Measurements from ENCODE around the gene ANKRD44.
"Not testable (repeated sequence)": the region's sequence is repeated elsewhere in the genome, so short reads cannot be mapped to it uniquely, and the experiment has no call there.

The ANKRD44 gene

DNA sequence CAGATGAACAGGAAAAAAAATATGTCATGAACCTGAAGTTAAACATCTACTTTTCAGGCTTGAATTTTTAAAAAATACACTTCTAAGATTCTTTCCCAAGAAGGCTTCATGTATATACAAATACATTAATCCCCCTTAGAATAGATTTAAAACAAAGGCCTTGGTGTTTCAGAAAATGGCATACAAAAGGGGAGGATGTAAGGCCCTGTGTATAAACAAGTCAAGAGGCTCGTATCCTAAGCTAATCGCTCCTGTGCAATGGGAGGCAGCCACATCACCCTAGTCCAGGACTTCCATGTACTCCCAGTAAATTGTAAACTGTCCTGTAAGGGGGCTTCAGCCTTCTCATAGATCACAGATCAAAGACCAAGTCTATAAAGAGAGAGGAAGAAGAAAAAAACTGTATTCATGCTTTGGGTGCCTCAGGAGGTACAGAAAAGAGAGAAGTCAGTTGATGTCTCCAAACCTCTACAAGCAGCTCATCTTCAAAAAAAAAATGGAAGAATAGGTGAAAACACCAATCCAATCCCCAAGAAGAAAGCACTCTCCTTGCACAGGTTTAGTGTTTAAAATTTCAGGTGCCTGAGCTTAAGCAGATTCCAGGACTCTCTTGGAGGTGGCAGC is 53.9 kb downstream of the ANKRD44 start:
- no peak for DNase-seq

GRCh38 chr2:197256021-197256420 is 54.6 kb downstream of the ANKRD44 start:
- no peak for DNase-seq

- DNase-seq: peak; percentile 51
These were observed 55.0 kb downstream of the ANKRD44 start for GRCh38 chr2:197255543-197255942.

GRCh38 chr2:197254776-197255530 is 55.6 kb downstream of the ANKRD44 start:
- no peak for DNase-seq

DNA sequence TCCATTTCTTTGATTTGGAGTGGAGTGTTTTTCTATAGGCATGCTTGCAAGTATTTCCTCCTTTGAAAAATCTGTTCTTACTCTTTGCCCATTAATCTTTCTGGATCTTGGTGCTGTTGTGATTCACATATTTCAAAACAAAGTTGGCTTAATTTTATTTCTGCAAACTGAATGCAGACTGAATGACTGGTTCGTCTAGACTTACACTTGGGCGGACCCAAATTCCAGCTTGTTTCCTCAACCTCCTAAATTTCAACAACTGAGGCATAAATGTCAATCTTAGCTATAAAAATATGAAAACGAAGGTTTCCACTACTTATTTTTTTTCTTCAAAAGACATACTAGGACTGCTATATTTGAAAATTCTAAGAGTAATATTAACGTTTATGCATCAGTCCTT is 59.0 kb downstream of the ANKRD44 start:
- no peak for DNase-seq

DNA sequence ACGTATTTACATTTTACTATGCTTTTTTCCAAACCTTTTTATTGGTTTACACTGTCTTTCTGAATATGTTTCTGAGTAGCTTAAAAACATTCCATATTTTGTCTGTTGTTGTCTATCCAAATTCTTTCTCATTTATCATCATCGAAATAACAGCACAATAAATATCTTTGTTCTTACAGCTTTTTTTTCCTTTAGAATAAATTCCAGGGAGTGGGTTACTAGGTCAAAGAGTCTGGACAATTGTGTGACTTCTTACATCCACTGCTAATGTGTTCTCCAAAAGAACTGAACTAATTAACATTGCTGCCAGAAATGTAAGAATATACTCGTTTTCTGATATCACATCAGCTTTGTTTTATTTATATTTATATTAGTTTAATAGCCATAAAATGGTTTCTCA is 59.4 kb downstream of the ANKRD44 start:
- DNase-seq: no peak

GRCh38 chr2:197250084-197250397 is 60.5 kb downstream of the ANKRD44 start:
- no peak for DNase-seq

DNA sequence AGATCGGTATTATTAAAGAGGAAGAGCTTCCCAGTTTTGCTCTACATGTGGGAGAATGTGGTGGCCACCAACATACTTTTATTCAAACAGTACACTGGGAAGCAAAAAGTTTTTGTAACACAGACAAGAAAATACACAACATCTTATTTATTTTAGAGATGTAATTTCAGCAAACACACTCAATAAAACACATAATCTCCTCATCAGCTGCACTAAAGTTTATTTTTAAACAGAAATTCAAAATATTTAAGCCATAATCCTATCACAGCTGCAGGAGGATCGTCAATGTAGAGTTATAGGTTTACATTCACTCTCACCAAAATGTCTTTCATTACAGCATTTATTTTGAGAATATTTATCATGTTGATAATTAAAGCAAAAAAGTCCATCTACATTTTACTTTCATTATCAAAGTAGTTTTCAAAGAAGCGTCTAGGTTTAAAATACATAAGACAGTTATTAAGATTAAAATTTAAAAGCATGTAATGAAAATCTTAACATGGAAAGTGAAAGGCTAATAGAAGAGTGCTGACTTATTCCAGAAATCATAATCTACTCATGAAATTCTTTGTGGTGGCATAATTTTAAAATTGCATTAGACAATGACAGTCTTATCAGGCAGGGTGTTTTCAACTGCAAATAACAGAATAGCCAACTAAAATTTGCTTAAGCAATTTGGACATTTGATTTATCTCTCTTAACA is 61.0 kb downstream of the ANKRD44 start:
- no peak for DNase-seq

- no peak for DNase-seq
These were observed 62.0 kb downstream of the ANKRD44 start for GRCh38 chr2:197248623-197249022.

DNA sequence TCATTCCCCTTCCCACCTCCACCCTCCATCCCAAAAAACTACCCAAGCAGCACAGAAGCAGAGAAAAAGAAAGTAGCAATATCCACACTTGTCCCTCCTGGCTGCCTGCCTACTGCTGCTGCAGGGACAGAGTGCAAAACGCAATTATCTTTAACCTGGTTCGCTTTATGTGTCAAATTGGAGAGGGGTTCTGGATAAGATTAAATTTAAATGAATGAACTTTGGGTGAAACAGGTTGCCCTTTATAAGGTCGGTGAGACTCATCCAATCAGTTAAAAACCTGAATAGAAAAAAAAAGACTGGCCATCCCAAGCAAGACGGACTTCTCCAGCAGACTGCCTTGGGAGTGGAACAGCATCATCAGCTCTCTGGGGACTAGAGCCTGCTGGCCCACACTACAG is 62.6 kb downstream of the ANKRD44 start:
- no peak for DNase-seq

DNA sequence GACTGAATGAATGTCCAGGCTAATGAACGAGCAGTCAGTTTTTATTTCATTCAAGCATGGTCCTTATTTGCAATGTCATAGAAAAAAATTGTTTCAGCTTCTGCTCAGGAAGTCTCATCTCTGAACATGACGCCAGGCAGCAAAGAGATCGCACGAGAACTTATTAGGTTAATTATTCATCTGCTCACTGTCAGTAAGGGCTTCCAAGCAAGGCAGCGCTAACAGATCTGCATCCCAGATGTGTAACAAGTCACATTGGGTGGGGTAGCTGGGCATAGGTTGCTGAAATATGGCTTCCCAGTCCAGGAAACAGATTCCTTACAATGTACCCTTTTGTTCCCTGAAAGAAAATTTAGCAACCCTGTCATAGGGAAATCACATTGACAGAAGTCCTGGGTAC is 63.5 kb downstream of the ANKRD44 start:
- no peak for DNase-seq

DNA sequence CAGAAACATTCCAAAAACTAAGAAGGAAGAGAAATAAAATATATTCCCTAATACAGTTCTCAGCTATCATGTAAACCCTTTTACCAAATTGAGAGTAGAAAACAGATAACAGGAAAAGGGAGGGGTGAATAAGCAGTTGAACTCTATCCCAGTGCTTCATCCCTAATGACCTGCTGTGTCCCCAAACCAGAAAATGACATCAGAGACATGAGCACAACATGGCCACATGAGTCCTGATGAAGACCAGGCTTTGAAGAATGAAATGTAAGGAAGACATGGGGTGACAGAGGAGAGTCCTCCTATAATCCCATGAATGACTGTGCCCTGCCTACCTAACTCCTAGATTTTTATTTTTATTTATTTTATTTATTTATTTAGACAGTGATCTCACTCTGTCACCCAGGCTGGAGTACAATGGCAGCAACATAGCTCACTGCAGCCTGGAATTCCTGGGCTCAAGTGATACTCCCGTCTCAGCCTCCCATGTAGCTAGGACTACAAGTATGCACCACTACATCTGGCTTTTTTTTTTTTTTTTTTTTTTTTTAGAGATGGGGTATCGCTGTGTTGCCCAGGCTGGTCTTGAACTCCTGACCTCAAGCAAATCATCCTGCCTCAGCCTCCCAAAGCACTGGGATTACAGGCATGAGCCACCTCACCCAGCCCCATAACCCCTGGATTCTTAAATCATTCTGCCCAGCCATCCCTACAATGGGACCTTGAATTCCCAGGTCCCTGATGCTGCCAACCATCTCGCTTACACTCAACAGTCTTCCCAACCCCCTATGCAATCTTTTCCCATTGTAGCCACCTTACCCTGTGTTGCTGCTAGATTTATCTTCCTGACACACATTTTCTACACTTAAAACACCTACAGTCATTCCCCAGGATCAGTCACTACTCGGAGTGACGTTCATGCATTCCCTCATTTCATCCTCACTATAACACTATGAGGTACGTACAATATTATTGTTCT is 64.5 kb downstream of the ANKRD44 start:
- no peak for DNase-seq

GRCh38 chr2:197244349-197244748 is 66.2 kb downstream of the ANKRD44 start:
- DNase-seq: no peak

DNA sequence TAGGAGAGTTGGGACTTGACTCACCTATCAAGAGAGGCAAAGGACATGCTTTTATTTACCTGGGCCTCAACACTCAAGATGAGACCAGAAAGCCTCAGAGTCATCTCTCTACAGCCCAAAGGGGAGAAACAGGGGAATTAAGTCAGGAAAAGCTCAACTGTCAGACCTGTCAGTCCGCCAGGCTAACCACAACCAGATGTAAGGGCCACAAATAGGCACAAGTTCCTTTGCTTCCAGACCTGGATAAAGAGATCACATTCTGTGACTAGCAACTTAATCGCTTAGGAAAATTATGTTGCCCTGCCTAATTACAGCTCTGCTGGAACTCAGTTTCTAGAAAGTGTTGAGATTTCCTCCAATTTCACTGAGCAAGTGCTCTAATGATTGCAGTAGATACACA is 67.9 kb downstream of the ANKRD44 start:
- no peak for DNase-seq

DNA sequence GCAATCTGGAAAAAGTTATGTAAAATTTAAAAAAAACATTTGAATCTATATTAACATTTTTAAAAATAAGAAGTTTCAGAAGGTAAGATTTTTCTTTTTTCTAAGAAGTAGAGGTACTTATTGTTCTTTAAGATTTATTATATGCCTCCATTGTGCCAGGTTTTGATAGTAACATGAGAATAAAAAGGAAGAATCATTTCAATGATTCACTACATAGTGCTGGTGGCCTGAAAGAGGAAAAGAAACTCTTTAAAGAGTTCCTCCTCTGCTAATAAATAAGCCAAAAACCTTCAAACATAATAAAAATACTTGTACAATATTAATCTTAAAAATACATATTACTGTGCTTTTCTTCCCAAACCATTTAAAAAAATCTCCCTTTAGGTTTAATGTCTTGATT is 69.0 kb downstream of the ANKRD44 start:
- no peak for DNase-seq

- DNase-seq: no peak
These were observed 69.4 kb downstream of the ANKRD44 start for GRCh38 chr2:197241153-197241552.

DNA sequence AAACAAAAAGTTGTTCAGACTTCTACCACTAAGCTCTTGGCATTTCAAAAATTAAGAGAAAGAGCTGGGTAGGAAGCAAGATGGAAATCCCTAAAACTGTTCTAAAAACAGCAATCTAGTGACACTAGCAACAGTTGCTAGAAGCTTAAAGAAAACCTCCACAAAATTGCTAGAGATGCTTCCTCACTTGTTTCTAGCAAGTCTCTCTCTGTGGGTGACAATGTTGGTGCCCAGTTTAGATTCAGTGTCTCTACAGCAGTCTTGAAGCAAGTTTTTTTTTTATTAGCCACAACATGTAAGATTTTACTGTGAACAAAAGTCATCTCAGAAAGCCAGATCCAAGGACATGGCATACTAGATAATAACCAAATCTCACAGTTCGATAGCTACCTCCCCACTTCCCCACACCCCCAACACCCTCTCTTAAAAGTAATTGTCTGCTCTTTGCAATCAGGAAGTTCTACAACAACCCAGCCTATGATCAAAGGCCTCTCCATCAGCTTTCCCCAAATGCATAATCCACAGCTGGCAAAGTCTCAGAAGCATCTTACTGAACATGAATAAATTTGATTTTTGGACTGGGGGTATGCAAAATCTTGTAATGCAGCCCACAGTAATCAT is 70.0 kb downstream of the ANKRD44 start:
- DNase-seq: no peak

DNA sequence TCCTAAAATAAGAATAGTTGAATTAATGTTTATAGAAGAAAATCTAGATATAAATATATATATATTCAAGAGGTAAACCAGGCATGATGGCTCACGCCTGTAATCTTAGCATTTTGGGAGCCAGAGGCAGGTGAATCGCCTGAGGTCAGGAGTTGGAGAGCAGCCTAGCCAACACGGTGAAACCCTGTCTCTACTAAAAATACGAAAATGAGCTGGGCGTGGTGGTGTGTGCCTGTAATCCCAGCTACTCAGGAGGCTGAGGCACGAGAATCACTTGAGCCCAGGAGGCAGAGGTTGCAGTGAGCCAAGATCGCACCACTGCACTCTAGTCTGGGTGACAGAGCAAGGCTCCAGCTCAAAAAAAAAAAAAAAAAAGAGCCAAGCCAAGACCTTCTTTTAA is 70.6 kb downstream of the ANKRD44 start:
- not testable (repeated sequence) for DNase-seq

DNA sequence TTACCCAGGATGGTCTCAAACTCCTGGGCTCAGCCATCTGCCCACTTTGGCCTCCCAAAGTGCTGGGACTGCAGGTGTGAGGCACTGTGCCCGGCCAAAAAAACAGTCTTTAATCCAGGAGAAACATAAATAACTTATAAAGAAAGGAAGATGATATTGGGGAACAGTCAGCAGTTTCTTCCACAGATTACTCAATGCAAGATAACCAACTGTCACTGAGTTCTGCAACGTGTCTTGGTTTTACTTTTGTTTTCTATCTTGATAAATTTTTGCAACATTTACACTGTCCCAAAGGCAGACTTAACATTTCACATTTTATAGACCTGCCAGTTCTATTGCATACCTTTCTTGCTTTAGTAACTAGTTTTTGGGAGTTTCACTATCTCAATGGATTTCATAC is 71.1 kb downstream of the ANKRD44 start:
- no peak for DNase-seq

- no peak for DNase-seq
These were observed 72.6 kb downstream of the ANKRD44 start for GRCh38 chr2:197238043-197238365.

DNA sequence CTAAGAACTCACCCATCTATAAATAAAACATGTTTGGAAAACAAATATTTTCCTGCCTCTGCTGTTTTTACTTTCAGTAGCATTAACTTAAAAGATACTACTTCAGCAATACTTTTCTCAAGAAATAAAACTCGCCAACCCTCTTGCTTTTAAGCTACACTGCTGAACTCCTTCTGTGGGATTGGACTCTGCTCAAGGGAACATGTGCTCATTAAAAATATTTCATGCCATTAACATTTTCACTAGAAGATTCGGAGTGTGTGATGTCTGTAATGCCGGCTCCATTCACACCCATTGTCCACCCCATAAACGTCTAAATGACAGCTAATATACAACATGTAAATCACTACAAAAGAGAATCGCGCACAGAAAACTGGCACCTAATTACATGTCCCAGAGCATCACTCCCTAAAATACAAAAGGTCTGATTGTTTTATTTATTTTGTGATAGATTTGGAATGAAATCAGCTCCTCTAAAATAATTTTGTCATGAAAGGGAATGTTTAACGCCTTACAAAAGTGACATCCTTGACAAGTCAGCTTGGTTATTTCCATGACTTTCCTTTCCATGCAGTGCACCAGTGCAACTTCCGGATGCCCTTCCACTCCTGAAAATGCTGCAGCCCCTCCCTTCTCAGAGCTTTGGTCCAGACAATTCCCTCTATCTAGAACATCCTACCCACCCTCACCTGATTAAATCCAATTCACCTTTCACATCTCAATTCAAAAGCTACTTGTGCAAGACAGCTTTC is 73.1 kb downstream of the ANKRD44 start:
- DNase-seq: no peak

DNA sequence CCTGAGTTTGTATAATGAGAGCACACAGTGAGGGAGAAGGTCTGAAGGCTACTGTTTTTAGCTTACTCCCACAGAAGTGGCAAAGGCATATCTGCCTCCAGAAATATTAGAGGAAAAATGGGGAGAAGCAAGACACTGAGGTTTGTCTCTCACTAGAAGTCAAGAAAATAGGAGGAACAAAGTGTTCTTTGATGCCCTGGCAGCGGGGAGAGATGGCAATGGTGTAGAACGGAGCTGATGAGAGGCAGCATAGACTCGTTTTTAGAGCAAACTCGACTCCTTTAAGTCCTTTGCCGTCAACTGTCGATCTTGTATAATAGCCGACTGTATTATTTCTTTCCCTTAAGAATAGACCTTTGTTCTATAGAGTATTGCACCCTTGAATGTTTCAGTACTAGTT is 73.8 kb downstream of the ANKRD44 start:
- no peak for DNase-seq
